Thymus (tissue), 11 donors: ENCODE data around the gene PPIB. TPM values are rescaled to one million over a fixed set of nuclear protein-coding genes. Genes with fewer than 3 reads are reported as not detected.
A peak's percentile ranks its signal among the peaks of the same experiment; 100 is the strongest.

Experiments used
- DNase-seq, 9 donors: peaks; one replicate each; pipeline ENCODE4 v3.0.0-alpha.2; 2013; ENCODE audit warnings: low spot score in 9 of 9, low read depth in 6 of 9, missing footprints in 1 of 9
- H3K27ac ChIP-seq, 2 donors: one replicate each; pipeline ENCODE4 v1.5.1; 2013; ENCODE audit warnings: control low read depth in 1 of 2, low read depth in 1 of 2, low read length in 1 of 2, mild to moderate bottlenecking in 1 of 2, moderate library complexity in 1 of 2
- H3K27me3 ChIP-seq, 2 donors: one replicate each; pipeline ENCODE4 v1.5.1; 2013; ENCODE audit warnings: low read length in 1 of 2; ENCODE audit not compliant: control insufficient read depth in 2 of 2, insufficient read depth in 1 of 2
- H3K36me3 ChIP-seq, 2 donors: one replicate each; pipeline ENCODE4 v1.5.1; 2013; ENCODE audit warnings: low read length in 1 of 2, mild to moderate bottlenecking in 1 of 2, moderate library complexity in 1 of 2; ENCODE audit not compliant: control insufficient read depth in 2 of 2, insufficient read depth in 2 of 2
- H3K4me1 ChIP-seq, 2 donors: one replicate each; pipeline ENCODE4 v1.5.1; 2013; ENCODE audit warnings: low read length in 2 of 2; ENCODE audit not compliant: control insufficient read depth in 2 of 2, insufficient read depth in 2 of 2
- H3K4me3 ChIP-seq, 2 donors: one replicate each; pipeline ENCODE4 v1.5.1; 2013; ENCODE audit warnings: low read length in 2 of 2, control low read depth in 1 of 2, mild to moderate bottlenecking in 1 of 2
- H3K9me3 ChIP-seq, 2 donors: one replicate each; pipeline ENCODE4 v1.5.1; 2013; ENCODE audit warnings: low read length in 1 of 2, mild to moderate bottlenecking in 1 of 2; ENCODE audit not compliant: control insufficient read depth in 2 of 2, insufficient read depth in 1 of 2
- WGBS: extraction: QIAGEN DNeasy Blood & Tissue Kit; methylation state at CpG from one replicate; pipeline ENCODE4 v1.1.7; 2013; 5-methylcytosine and 5-hydroxymethylcytosine counted together
- polyA plus RNA-seq: library from polyadenylated mRNA; stranded (reverse); fragments of 200-250 nt; gene quantifications from one replicate; pipeline ENCODE4 v1.2.3, GENCODE V29; 2013
- total RNA-seq: library from RNA; stranded (reverse); fragments of 120-200 nt; gene quantifications from one replicate; pipeline ENCODE4 v1.2.4, GENCODE V29; 2013
- donor health status: healthy.

Gene PPIB
- total and polyA plus RNA-seq, 2 donors, result 344 to 382 TPM

- H3K4me3 ChIP-seq, result no peak overlapping the region
- WGBS, result 86% methylated on average over 8 of the region's 8 CpGs
- no peaks in the 10 kb centered on the region for H3K9me3 ChIP-seq
- H3K27me3 ChIP-seq, result no peaks in the 10 kb centered on the region
- H3K27ac ChIP-seq, result no peak overlapping the region
- DNase-seq, result peak in 1 of 9 donors; percentile 36
- H3K4me1 ChIP-seq, result no peaks in the 10 kb centered on the region
- peaks cover 56 to 73% of the 10 kb centered on the region in 2 donors for H3K36me3 ChIP-seq
These were observed 25.5 kb downstream of the PPIB start for GRCh38 chr15:64137226-64137833.

DNA sequence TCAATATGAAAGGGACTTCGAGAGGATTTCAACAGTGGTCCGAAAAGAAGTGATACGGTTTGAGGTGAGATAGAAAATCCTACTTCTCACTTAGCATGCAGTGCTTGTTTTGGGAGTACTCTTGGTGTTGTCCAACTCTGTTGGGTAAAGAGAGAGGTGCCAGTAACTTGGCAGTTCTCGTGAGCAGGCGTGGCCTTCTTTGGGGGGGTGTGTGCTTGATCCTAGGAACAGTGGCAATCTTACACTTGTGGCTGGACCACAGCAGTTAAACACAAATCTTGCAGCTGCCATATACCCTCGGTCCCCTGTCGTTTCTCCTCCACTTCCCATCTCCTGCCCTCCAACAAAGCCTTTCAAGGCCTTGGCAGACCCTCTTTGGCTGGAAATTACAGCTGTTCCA, 26.5 kb downstream of the PPIB start:
- WGBS, result 99% methylated on average over 7 of the region's 7 CpGs
- Histone ChIP-seq H3K9me3 (no peaks in the 10 kb centered on the region), H3K36me3 (peaks cover 61 to 73% of the 10 kb centered on the region in 2 donors), H3K4me3 (no peak overlapping the region), H3K4me1 (peaks cover 0 to 2% of the 10 kb centered on the region in 2 donors), H3K27me3 (no peaks in the 10 kb centered on the region), H3K27ac (no peak overlapping the region)
- no peak for DNase-seq

DNA sequence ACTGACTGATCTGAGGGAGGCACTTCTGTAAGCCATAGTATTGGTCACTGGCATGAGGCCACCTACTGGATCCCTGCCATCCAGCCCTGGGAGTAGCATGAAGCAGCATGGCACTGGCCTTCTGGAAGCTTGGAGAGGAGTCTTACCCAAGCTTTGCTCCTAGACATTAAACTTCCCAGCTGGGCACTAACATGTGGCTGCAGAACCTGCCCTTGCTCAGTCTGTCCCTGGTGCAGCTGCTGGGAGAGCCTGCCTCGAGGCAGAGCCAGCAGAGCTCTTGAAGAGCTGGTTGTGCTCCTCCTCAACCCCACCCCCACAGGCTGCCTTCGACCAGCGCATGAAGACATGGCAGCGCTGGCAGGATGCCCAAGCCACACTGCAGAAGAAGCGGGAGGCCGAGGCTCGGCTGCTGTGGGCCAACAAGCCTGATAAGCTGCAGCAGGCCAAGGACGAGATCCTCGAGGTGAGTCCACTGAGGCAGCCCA, 28.4 kb downstream of the PPIB start:
- no peaks in the 10 kb centered on the region for H3K9me3 ChIP-seq
- H3K27ac ChIP-seq, result no peak overlapping the region
- peaks cover 0 to 4% of the 10 kb centered on the region in 2 donors for H3K4me1 ChIP-seq
- no peak overlapping the region for H3K4me3 ChIP-seq
- peaks cover 76 to 89% of the 10 kb centered on the region in 2 donors for H3K36me3 ChIP-seq
- 92% methylated on average over 9 of the region's 9 CpGs for WGBS
- no peaks in the 10 kb centered on the region for H3K27me3 ChIP-seq
- no peak for DNase-seq

DNA sequence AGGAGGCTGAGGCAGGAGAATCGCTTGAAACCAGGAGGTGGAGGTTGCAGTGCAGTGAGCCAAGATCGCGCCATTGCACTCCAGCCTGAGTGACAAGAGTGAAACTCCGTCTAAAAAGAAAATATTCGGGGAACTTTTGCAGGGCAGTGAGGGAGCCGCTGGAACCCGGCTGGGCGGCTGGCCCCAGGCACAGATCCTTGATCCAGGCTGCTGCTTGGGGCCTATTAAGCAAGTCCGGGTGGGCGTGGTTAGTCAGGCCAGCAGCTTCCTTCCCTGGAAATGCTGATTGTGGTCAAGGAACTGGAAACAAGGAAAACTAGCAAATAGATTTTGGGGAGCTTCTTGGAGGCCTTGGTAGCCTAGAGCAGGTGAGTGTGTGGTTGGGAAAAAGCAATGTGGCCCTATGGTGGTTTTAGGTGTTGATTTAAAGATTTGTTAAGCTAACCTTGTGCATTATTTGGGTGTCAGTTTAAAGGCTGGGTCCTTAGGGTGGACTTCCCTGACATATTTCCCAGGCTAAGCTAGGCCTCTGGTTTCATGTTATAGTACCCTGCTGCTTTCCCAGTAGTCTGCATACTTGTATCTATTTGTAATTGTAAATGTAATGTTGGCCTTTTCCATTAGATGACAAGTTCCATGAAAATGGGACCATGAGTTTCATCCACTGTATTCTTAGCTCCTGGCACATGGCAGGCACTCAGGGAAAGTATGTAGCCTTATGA, 29.0 kb downstream of the PPIB start:
- Histone ChIP-seq H3K36me3 (peaks cover 78 to 92% of the 10 kb centered on the region in 2 donors), H3K27ac (no peak overlapping the region)
- DNase-seq, result no peak

GRCh38 chr15:64132217-64132616, 30.6 kb downstream of the PPIB start:
- Histone ChIP-seq H3K27ac (peak overlapping the region in 1 of 2 donors; percentile 19), H3K9me3 (no peaks in the 10 kb centered on the region), H3K4me3 (no peak overlapping the region), H3K27me3 (no peaks in the 10 kb centered on the region), H3K4me1 (peaks cover 0 to 4% of the 10 kb centered on the region in 2 donors), H3K36me3 (peaks cover 79 to 91% of the 10 kb centered on the region in 2 donors)
- DNase-seq, result no peak
- WGBS, result 98% methylated on average over 4 of the region's 4 CpGs

More for the DNA sequence above, 29.0 kb downstream of the PPIB start:
- H3K4me1 ChIP-seq, result peaks cover 0 to 4% of the 10 kb centered on the region in 2 donors
- H3K27me3 ChIP-seq, result no peaks in the 10 kb centered on the region
- 97% methylated on average over 10 of the region's 10 CpGs for WGBS
- no peaks in the 10 kb centered on the region for H3K9me3 ChIP-seq
- H3K4me3 ChIP-seq, result no peak overlapping the region

- peak overlapping the region in 1 of 2 donors; percentile 60 for H3K27ac ChIP-seq
- H3K9me3 ChIP-seq, result no peaks in the 10 kb centered on the region
- no peak overlapping the region for H3K4me3 ChIP-seq
- peaks cover 0 to 4% of the 10 kb centered on the region in 2 donors for H3K4me1 ChIP-seq
- over 99% methylated on average over 7 of the region's 7 CpGs for WGBS
- H3K36me3 ChIP-seq, result peaks cover 72 to 91% of the 10 kb centered on the region in 2 donors
- no peaks in the 10 kb centered on the region for H3K27me3 ChIP-seq
- no peak for DNase-seq
These were observed 31.3 kb downstream of the PPIB start for GRCh38 chr15:64131547-64131946.

DNA sequence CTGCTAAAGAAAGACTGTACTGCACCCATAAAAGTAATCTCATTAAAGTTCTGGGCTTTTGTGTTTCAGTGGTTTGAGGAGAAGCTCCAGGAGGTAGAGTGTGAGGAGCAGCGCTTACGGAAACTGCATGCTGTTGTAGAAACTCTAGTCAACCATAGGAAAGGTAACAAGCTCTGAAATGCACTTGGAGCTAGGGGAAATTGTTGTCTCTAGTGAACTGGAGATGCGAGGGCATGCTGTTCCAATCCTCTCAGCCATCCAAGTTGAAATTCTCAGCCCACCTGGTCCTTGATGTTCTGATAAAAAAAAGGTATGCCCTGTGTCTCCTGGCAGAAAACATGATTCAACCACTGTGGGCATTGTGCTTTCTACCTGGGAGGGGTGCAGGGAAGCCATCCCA, 32.7 kb downstream of the PPIB start:
- Histone ChIP-seq H3K27ac (peak overlapping the region in 1 of 2 donors; percentile 60), H3K4me3 (no peak overlapping the region), H3K9me3 (no peaks in the 10 kb centered on the region), H3K27me3 (no peaks in the 10 kb centered on the region), H3K36me3 (peaks cover 70 to 87% of the 10 kb centered on the region in 2 donors), H3K4me1 (peaks cover 0 to 4% of the 10 kb centered on the region in 2 donors)
- WGBS, result 92% methylated on average over 3 of the region's 3 CpGs
- no peak for DNase-seq

DNA sequence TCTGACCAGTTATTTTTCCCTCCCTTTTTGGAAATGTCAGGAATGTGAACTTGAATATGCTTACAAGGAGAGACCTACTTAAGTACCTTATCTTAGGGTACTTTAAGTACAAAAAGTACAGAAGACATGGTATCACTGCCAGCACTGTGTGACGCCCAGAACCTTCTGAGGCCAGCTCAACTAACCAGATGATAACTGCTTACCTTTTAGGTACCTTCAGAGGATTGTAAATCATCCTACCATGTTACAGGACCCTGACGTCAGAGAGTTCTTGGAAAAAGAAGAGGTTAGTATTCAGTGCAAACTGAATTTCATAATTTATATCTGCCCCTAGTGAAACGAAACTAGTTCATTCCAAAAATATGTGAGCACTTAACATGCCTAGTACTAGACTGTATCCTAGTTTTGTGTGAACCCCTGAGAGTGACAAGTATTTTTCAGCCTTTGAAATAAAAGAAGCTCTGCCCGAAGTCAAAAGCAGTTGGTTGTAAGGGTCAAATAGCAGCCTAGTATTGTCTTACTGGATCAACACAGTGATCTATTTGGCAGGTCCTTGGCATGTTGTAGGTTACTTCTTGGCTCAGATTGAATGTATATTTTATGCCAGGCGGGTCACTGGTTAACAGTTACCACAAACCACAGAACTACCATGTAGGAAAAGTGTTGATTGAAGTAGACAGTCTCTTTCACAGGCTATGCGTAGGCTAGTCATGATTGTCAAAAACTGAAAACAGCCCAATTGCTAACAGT, 35.1 kb downstream of the PPIB start:
- Histone ChIP-seq H3K9me3 (no peaks in the 10 kb centered on the region), H3K36me3 (peaks cover 60 to 86% of the 10 kb centered on the region in 2 donors), H3K4me1 (peaks cover 0 to 4% of the 10 kb centered on the region in 2 donors), H3K4me3 (no peak overlapping the region), H3K27ac (peak overlapping the region in 1 of 2 donors; percentile 20), H3K27me3 (no peaks in the 10 kb centered on the region)
- DNase-seq, result no peak
- 95% methylated on average over 6 of the region's 6 CpGs for WGBS

DNA sequence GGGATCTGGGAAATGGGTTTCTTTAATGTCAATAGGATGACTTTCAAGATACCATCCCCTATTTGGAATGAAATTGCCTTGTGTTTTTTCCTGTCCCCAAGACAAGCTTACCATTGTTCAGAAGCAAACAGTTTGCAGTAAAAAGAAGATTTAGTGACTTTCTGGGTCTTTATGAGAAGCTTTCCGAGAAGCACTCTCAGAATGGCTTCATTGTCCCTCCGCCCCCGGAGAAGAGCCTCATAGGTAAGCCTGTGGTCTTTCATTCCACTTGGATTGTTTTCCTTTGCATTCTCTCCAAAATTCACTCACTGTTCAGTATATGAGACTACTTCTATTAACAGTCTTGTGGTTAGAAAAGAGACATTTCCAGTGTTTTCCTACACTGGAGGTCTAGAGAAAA, 36.8 kb downstream of the PPIB start:
- Histone ChIP-seq H3K4me1 (peaks cover 0 to 3% of the 10 kb centered on the region in 2 donors), H3K36me3 (peaks cover 52 to 84% of the 10 kb centered on the region in 2 donors), H3K4me3 (no peak overlapping the region), H3K27ac (no peak overlapping the region), H3K27me3 (no peaks in the 10 kb centered on the region), H3K9me3 (no peaks in the 10 kb centered on the region)
- WGBS, result 79% methylated on average over 3 of the region's 3 CpGs
- DNase-seq, result no peak
